Measurements from ENCODE around the gene GALNT13.

GALNT13 gene

DNA sequence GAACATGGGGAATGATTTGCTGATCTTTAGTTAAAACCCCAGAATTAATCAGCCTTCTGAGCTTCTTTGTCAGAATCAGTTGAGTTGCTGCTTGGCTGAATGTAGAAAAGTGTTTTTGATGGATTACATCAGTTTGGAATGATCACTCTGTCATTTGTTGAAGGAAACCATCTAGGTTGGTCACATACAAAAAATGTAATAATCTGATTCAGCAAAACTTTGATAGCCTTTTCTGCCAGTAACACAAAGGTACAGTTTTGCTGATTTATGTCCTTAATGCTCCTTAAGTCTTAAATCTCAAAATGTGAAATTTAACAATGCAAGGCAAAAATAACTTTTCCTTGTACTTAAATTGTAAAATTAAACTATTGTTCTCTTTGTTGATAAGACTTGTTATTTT, 74.3 kb downstream of the GALNT13 start:
- DNase-seq, result no peak

DNA sequence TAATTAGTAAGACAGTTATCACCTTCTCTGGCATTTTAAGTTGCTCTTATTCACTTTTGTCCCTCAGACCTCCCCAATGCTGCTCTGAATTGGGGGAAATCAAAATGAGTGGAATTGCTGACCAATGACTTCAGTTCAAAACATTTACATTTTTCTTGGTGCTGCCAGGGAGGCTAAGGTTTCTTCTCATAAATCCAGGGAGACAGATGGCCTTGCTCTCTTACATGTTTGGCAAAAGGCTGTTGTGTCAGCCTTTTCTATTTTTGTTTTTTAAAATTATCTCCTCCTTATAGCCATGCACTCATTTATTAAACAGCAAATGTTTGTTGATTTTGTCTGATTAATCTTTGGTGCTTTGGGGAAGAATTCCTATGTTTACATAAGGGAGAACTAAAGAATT, 82.0 kb downstream of the GALNT13 start:
- DNase-seq, result no peak

DNA sequence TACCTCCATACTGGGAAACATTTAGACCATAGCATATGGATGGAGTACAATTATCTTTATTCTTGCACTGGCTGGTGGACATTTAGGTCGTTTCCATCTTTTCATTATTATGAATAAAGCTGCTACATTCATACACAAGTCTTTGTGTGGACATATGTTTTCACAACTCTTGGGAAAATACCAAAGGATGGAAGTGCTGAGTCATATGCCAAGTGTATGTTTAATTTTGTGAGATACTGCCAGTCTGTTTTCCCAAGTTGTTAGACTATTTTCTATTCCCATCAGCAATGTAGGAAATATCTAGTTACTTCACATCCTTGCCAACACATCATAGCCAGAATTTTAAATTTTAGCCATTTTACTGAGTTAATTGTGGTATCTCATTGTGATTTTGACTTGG, 91.5 kb downstream of the GALNT13 start:
- DNase-seq, result no peak

DNA sequence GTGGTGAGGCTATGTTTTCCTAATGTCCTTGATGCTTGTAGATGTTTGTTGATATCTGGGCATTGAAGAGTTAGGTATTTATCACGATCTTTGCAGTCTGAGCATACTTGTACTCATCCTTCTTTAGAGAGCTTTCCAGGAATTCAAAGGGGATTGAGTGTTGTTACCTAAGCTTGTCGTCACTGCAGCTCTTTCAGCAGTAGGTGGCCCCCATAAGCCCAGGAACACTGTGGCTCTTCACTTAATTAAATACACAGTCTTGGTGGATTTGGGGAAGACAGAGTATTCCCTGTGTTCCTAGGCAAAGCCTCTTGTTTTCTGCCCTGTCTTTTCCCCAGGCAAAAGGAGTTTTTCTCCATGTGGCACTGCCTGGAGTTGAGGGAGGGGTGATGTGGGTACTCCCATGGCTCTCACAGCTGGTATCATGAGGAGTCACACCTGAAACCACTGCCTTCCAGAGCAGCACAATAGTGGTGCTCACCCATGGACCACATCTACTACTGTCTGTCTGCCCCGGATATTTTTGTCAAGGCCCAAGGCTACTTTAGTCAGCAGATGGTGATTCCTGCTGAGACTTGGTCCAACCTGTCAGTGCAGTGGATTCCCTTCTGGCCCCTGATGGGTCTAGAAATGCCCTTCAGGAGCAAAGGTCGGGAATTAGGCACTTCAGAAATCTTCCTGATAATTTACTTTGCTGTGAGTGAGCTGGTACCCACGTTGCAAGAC, 95.7 kb downstream of the GALNT13 start:
- DNase-seq, result no peak

DNA sequence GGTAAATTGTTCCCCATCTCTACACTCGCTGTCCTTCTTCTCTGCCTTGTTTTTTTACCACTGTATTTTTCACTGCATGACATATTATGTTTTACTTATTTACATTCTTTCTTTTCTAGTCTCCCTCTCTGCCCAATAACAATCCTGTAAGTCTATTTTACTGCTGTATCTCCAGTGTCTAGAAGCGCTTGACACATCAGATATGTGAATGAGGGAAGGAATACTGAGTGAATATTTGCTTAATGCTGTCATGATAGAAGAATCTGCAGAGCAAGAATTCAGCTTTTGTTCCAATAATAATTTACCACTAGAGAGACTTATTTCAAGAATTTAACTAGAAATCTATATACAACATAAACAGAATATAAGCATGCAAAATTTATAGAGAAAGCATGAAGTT, 99.5 kb downstream of the GALNT13 start:
- DNase-seq, result no peak

DNA sequence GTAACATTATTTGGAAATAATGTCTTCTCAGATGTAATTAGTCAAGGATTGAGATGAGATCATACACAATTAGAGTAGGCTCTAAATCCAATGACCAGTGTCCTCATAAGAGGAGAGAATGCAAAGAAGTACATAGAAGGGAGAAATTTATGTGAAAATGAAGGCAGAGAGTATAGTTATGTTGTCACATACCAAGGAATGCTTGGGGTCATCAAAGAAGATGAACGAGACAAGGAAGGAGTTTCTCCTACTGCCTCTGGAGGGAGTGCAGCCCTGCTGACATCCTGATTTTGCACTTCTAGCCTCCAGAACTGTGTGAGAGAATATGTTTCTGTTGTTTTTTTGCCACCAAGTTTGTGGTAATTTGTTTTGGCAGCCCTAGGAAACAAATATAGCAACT, 100.1 kb downstream of the GALNT13 start:
- DNase-seq, result no peak

DNA sequence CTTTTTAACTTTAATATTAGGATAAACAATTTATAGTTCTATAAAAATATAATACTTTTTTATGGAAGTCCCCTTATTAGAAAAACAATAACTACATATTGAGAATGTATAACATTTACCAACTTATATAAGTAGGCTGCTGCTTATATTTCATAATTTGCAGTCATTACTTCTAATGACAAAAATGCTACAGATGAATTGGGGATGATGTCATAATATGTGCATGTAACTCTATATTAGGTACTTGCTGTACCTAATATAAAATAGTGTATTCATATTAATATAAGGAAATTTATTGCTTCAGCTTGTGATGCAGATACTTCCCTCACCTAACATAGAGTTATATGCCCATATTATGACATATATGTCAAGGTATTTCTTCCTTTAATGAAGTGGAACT, 100.7 kb downstream of the GALNT13 start:
- no peak for DNase-seq

DNA sequence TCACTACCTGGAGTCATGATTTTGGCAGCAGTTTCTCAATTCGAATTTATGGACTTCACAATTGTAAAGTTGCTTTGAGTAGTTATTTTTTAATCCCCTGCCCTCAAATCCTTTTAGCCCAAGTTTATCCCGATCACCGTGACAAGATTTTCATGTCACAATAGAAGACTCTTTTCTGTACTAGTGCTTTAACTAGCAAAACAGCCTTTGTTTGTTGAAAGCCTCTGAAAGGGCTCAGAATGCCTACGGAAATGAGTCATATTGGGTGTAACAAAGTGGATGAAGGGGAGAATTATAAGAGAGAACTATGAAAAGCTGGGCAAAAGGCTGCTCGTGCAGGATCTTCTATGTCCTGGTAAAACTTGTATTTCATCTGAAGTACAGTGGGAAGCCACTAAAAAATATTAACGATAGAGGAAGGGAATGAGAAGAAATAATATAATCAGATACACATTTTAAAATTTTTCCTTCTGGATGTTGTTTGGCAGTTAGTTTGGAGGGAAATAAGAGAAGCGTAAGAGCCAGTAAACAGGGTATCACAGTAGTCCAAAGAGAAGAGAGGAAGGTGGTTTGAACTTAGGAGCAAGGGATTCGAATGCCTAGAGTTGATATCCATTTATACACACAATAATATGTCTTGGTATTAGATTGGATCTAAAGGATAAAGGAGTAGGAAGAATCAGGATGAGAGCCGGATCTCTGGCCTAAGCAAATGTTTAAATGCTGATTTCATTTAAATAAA, 114.9 kb downstream of the GALNT13 start:
- DNase-seq, result no peak

DNA sequence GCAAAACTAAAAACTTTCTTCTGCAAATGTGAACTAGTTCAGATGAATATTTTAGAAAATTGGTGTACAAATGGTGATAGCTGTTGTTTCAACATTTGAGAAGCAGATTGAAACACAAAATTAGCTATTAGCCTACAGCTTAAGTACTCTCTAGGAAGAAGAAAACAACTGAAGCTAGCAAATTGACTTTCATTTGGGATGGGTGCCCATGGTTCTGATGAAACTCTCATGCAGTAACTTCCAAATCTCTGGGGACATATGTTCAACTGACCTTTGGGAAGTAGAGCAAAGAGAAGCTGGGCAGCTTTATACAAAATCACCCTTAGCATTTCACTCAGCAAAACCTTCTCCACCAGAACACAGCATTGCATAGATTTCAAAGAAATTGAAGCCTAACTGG, 119.0 kb downstream of the GALNT13 start:
- no peak for DNase-seq

DNA sequence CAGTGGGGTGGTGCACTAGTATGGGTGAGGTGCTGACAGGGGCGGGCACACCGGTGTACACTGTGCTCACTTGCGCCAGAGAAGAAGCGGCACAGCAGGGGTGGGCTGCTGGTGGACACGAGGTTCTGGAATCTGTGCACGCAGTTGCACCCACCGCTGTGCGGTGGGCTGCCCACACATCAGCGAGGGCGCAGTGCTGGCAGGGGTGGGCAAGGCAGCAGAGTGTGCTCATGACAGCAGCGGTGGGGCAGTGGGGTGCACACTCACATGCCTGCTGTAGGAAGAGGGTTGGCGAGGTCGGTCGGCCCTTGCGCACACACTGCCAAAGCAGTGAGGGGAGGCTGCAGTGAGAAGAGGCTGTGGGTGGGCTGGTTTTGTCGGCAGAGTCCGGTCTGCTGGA, 141.8 kb downstream of the GALNT13 start:
- no peak for DNase-seq

DNA sequence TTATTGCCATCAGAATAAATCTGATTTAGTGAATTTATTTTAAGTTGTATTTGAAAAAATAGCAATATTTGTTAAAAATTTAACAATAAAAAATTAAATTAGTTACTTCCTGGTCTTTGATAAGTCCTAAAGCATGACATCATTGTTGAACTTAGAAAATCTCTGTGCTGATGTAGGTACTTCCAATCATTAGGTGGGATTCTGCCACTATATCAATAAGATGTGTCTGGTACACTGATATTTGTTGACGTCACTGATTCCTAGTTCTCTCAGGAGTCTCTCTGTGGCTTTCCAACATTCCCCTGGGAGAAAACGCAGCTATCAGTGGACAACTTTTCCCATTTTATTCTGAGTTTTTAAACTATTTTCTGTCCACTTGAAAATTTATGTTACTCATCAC, 143.5 kb downstream of the GALNT13 start:
- no peak for DNase-seq

DNA sequence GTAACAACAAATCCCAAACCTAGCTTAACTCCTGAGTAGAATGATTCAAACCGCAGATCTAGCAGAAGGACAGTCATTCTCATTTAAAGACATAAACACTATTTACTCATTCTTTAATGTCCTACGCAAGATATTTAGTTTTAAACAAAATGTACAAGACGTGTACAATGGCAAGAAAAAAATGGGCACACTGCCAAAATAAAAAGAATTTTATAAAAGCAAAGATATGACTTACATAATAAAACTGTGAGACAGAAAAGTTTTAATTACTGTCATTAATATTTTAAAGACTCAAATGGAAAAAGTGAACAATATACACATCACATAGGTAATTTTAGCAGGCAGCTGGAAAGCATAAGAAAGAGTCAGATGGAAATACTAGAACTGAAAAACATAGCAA, 157.8 kb downstream of the GALNT13 start:
- DNase-seq, result no peak

DNA sequence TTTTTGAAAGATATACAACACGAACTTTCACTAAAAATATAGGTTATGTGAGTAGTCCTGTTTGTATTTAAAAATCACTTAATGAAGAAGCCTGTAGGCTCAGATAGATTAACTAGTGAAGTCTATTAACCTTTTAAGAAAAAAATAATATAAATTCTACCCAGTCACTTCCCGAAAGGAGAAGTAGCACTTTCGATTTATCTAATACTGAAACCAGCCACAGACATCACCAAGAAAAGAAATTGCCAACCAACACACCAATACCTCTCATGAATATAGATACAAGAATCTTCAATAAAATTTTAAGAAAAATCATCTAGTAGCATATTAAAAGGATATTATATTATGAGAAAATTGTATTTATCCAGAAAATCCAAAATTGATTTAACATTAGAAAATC, 160.5 kb downstream of the GALNT13 start:
- no peak for DNase-seq

DNA sequence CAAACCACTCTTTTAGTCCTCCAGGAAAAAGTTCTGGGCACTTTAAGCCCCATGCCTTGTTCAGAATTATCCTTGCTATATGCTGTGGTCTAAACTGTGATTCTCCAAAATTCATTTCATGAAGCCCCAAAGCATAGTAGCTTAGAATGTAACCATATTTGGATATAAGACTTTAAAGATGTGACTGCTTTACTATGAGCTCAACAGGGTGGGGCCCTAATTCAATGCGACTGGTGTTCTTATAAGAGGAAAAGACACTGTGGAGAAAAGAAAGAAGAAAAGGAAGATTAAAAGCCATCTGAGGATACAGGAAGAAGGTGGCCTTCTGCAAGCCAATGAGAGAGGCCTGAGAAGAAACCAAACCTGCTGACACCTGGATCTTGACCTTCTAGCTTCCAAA, 174.8 kb downstream of the GALNT13 start:
- DNase-seq, result no peak

DNA sequence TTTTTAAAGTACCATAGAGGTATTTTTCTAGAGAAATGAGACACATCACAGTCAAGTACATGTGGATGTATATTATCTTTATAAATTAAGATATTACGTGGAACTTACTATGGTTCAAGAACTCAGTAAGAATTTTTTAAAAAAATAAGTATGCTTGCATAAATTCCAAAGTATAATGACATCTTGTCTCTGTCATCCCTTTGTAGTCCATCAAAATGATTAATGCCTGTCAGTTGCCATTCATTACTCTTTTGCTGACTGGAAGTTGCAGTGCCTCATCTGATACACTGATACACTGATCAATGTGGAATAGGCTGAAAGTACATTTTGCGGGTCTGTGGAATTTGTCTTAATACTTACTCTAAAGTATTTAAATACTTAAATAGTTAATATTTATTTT, 177.2 kb downstream of the GALNT13 start:
- DNase-seq, result no peak

DNA sequence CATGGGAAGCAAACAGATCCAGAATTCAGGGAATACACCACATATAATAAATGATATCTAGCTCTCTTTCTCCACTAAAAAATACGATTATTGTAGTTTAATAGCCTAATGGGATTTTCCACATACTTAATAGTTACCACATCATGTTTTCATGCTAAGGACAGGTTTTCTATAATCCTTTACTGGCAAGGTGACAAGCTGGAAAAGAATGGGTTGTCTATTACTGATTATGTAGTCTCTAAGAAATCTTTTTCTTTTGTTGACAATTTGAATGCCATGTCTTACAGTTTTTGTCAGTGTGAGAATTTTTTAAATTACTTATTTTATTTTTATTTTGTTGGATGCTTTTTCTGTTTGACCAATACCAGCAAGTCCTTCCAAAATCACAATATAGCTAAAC, 177.8 kb downstream of the GALNT13 start:
- DNase-seq, result no peak

DNA sequence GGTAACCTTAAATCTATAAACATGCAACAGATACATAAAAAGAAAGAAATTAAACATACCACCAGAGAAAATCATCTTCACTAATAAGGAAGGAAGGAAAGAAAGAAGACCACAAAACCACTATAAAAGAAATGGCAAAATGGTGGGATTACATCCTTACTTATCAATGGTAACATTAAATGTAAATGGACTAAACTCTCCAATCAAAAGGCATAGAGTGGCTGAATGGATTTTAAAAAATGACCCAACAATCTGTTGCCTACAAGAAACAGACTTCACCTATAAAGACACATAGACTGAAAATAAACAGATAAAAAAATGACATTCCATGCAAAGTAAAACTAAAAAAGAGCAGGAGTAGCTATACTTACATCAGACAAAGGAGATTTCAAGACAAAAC, 195.4 kb downstream of the GALNT13 start:
- DNase-seq, result no peak

DNA sequence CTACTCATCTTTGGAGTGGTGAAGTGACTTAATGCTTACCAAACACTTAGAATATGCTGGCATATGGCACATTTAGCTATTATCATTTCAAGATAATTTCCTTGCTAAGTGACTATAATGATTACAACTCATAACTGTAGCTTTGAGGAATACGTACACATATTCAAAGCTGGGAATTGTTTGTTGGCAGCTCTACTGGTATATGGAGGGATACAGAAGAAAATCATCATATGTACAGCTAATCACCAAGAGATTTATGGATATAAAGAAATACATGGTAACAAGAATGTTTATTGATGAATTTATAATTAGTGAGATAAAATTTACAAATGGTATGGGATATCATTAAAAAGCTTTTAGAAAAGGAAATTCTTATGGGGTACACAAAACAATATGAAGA, 207.2 kb downstream of the GALNT13 start:
- DNase-seq, result no peak

DNA sequence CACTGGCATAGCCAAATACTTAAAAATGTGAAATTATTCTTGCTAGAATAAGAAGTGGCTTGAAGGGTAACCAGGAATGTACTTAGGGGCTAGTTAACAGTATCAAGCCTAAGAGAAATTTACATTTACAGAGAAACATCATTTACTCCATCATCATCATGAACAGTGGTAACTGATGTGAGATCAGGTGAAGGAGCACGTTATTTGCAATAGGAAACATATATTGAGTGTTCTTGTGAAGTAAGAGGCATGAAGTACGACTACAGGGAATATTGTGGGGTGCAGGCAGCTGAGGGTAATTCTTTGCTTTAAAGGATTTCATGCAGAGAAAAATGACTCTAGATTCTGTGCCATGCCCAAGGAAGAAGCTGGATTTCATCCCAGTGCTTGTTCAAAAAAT, 220.8 kb downstream of the GALNT13 start:
- DNase-seq, result no peak

DNA sequence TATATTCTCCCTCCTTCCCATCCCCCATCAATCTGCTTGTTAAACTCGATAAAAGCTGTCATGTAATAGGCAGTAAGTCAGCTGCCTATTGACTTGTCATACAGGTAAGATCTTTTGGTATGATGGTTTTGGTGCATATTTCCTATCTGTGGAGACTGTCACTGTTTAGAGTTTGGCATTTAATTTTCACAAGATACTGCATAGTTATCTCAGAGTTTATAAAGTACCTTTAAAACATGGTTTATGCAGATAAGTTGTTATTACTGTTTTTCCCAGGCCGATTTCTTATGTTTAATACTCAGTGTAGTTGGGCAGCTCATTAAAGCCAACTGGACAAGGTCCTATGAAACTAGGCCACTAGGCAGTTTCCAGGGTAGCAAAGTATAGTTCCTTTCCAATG, 222.1 kb downstream of the GALNT13 start:
- DNase-seq, result no peak

DNA sequence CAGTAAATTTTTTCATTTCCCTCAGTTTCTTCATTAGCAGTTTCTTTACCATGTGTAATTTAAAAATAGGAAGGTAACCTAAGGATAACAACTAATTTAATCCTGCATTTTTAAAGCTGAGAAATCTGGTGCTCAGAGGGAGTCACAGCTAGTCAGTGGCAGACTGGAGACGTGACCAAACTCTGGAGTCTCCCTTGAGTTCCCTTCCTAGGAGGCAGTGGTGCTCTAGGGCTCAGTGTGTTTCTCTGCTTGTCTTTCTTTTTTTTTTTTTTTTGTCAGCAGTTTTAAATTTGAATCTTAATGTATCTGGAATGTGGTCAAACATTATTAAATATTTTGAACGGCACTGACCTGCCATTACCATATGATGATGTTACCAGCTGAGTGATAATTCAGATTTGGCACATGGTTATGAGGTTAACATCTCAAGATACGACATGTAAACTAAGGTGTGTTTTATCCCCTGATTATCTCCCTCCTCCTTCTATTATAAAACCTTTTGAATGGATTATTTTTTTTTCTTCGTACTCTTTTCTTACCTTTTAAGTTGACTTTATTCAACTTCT, 226.2 kb downstream of the GALNT13 start:
- no peak for DNase-seq

DNA sequence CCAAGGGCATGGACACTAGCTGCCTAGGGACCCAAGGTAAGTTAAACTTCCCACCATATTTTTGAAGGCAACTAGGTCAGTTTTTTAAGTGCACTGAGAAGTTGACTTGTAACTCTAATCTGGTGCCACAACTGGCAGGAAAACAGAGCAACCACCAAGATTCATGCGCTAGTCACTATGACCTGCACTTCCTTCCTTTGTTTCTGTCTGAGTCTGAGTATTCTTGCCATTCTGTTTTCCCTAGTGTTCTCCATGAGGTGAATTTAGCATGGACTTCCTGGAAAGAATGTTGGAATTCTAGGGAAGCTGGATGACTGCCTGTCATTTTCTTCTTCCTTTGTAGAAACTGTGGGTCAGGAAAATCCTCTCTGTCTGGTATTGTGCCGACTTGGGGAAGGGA, 249.0 kb downstream of the GALNT13 start:
- DNase-seq, result no peak

DNA sequence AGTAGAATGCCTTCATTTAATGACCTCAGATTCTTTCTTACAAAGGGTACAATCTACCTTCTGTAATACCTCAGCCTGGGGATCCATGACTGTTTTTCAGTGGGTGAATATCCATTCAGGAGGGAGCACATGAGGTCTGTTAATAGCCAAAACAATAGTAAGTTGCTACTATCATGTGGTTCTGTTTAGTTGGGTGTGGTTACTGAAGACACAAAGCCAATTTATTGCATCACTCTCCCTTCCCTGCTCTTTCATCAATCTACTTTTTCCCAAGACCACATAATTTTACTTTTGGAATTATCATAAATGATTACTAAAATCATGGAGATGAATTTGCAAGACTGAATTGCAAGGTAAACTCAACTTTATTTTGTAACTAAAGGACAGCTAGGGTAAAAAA, 254.2 kb downstream of the GALNT13 start:
- no peak for DNase-seq

DNA sequence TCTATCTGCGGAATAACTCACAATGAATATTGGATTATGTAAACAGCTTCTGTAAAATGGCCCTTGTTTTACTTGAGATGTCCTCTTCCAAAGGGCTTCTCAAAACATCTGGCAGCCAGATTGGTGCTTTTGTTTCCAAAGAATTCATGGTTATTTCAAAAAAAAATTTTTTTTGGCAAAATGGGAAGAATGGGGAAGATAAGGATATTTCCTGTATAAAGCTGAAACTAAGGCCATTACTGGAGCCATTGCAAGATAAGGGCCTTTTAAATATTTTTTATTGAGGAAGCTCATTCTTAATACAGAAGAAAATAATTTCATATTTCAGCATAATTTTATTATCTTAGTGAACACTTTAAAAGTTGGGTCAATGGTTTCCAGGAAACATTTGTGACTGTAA, 259.1 kb downstream of the GALNT13 start:
- DNase-seq, result no peak

DNA sequence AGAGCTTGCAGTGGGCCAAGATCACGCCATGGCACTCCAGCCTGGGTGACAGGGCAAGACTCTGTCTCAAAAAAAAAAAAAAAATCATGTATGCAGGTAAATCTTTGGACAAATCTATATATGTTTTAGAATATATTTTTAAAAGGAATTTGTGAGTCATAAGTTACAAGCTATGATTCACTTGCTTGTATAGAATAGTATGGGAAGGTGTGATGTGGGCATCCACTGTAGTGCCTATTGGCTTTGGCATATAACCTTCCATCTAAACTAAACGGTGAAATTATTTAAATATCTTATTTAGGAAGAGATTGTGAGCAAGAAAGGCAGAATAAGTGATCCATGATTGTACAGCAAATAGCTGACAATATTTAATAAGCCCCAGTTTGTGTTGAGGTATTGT, 261.1 kb downstream of the GALNT13 start:
- no peak for DNase-seq
